ENCODE results near the gene MSH5. TPM values are rescaled to one million over a fixed set of nuclear protein-coding genes. Genes with fewer than 3 reads are reported as not detected.

Gene MSH5
- total RNA-seq, 1 donor from 2014 or later = 48.2 TPM

DNA sequence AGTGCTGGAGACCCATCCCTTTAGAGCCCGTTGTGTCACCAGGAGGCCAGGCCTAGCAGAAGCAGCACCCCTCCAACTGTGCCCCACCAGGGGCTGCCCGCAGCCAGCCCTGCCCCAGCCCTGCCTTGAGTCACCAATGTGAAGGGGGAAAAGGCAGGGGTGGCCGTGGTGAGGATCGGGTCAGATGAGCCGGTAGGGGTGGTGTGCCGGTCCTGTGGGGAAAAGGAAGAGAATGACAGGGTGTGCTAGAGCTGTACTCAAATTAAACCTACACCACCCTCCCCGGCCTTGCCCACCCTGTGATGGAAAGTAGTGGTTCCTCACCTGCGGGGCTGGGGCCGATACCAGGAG lies 25.7 kb downstream of the MSH5 start:
- Mint-ChIP-seq H3K27me3 (ENCODE audit: low read depth) (no peaks in the 10 kb centered on the region), H3K36me3 (no peaks in the 10 kb centered on the region), H3K27ac (no peak overlapping the region), H3K9me3 (no peaks in the 10 kb centered on the region), H3K4me3 (no peak overlapping the region), H3K4me1 (peaks cover 12% of the 10 kb centered on the region)
- no peak for TF ChIP-seq CTCF (IDR thresholded peaks at IDR 0.05; ENCODE audit: unreplicated experiment)
- no peak for DNase-seq (ENCODE audit: low spot score in 2 of 2, unreplicated experiment in 2 of 2)

- no peak for TF ChIP-seq CTCF (IDR thresholded peaks at IDR 0.05; ENCODE audit: unreplicated experiment)
- peak overlapping the region; percentile 25 for H3K4me3 Mint-ChIP-seq
- DNase-seq (ENCODE audit: low spot score in 2 of 2, unreplicated experiment in 2 of 2) = no peak
- H3K27me3 Mint-ChIP-seq (ENCODE audit: low read depth) = no peaks in the 10 kb centered on the region
- peaks cover 12% of the 10 kb centered on the region for H3K4me1 Mint-ChIP-seq
- no peaks in the 10 kb centered on the region for H3K9me3 Mint-ChIP-seq
- no peak overlapping the region for H3K27ac Mint-ChIP-seq
- H3K36me3 Mint-ChIP-seq = no peaks in the 10 kb centered on the region
These were observed 26.3 kb downstream of the MSH5 start for GRCh38 chr6:31765910-31766794.

DNA sequence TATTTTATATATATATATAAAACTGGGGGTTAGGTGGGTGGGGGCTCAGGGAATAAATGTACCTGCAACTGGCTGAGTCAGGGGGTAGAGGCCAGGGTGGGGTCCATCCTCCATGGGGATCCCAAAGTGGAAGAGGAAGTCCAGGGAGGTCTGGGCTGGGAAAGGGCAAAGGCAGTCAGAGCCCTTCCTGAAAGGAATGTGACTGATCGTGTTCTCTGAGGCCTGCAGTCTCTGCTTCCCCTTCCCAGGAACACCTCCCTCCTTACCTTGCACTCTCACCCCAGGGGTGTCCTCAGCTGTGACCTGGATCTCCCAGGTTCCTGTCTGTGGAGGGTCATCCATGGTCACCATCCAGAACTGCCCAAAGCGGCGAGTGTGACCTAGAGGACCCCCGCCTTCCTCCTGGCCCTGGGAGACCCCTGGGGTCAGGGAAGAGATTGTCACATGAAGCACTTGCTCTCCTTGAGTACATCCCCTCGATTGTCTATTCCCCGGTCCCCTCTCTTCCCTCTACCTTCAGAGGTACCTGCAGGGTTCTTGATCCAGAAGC lies 27.4 kb downstream of the MSH5 start:
- peaks cover 12% of the 10 kb centered on the region for H3K4me1 Mint-ChIP-seq
- no peaks in the 10 kb centered on the region for H3K36me3 Mint-ChIP-seq
- no peak overlapping the region for H3K4me3 Mint-ChIP-seq
- H3K27ac Mint-ChIP-seq = no peak overlapping the region
- DNase-seq (ENCODE audit: low spot score in 2 of 2, unreplicated experiment in 2 of 2) = no peak
- H3K27me3 Mint-ChIP-seq (ENCODE audit: low read depth) = no peaks in the 10 kb centered on the region
- TF ChIP-seq CTCF (IDR thresholded peaks at IDR 0.05; ENCODE audit: unreplicated experiment) = no peak
- no peaks in the 10 kb centered on the region for H3K9me3 Mint-ChIP-seq

DNA sequence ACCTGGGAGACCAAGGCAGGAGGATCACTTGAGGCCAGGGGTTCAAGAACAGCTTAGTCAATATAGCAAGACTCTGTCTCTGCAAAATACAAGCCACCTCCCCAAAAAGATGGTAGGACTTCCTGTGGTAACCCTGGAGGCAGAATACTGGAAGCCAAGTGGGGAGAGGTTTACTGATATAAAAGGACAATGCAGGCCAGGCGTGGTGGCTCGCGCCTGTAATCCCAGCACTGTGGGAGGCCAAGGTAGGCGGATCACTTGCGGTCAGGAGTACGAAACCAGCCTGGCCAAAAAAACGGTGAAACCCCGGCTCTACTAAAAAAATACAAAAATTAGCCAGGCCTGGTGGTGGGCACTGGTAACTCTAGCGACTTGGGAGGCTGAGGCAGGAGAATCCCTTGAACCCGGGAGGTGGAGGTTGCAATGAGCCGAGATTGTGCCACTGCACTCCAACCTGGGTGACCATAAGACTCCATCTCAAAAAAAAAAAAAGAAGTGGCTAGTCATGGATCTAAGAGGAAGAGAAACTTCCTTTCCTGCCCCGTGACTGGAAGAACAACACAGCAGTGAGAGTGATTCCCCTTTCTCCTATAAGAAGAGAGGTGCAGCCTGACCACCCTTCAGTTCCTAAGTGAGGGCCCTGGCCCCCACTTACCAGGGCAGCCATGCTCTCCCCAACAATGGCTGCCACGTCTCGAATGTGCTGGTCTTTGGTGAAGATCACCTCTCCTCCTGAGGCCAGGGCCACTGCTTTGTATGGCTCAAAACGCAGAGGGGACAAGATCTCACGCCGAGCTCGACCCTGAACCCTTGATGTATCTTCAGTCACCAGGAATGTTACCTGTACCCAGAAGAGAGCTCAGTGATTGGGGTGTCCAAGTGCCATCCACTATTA lies 28.8 kb downstream of the MSH5 start:
- H3K36me3 Mint-ChIP-seq = no peaks in the 10 kb centered on the region
- no peak for DNase-seq (ENCODE audit: low spot score in 2 of 2, unreplicated experiment in 2 of 2)
- no peaks in the 10 kb centered on the region for H3K27me3 Mint-ChIP-seq (ENCODE audit: low read depth)
- no peaks in the 10 kb centered on the region for H3K9me3 Mint-ChIP-seq
- TF ChIP-seq CTCF (IDR thresholded peaks at IDR 0.05; ENCODE audit: unreplicated experiment) = no peak
- no peak overlapping the region for H3K27ac Mint-ChIP-seq
- no peak overlapping the region for H3K4me3 Mint-ChIP-seq
- peaks cover 8% of the 10 kb centered on the region for H3K4me1 Mint-ChIP-seq

- DNase-seq (ENCODE audit: low spot score in 2 of 2, unreplicated experiment in 2 of 2) = no peak
- Mint-ChIP-seq H3K36me3 (no peaks in the 10 kb centered on the region), H3K4me1 (no peaks in the 10 kb centered on the region), H3K9me3 (no peaks in the 10 kb centered on the region), H3K27me3 (ENCODE audit: low read depth) (no peaks in the 10 kb centered on the region), H3K4me3 (no peak overlapping the region), H3K27ac (no peak overlapping the region)
- TF ChIP-seq CTCF (IDR thresholded peaks at IDR 0.05; ENCODE audit: unreplicated experiment) = peak; percentile 37
These were observed 30.0 kb downstream of the MSH5 start for GRCh38 chr6:31769684-31770371.

Data from mesothelial cell of epicardium (in vitro differentiated cells).